HepG2 (cell line): ENCODE results near the gene G0S2. TPM values are rescaled to one million over a fixed set of nuclear protein-coding genes. Genes with fewer than 3 reads are reported as not detected.
A peak's percentile ranks its signal among the peaks of the same experiment; 100 is the strongest.

Experiments
- ATAD3A ChIP-seq: sonication (generic); formaldehyde crosslinking; IDR thresholded peaks from 2 replicates; pipeline ENCODE4 v1.4.0; 2020; ENCODE audit warnings: missing genetic modification reagents
- CEBPB ChIP-seq: IDR thresholded peaks from 2 replicates; pipeline ENCODE4 v1.6.1; 2011; ENCODE audit warnings: low read depth, low read length, improper control_type of control experiment, borderline replicate concordance
- ELF3 ChIP-seq: IDR thresholded peaks from 2 replicates; pipeline ENCODE4 v1.6.1; 2016; ENCODE audit warnings: missing genetic modification reagents, missing compliant biosample characterization
- FOXK1 ChIP-seq: sonication (generic); formaldehyde crosslinking; IDR thresholded peaks from 2 replicates; pipeline ENCODE4 v1.4.0; 2020; ENCODE audit warnings: low read depth, missing genetic modification reagents, borderline replicate concordance
- ISL2 ChIP-seq: sonication (generic); formaldehyde crosslinking; IDR thresholded peaks from 2 replicates; pipeline ENCODE4 v1.5.0; 2020; ENCODE audit warnings: missing genetic modification reagents
- KLF9 ChIP-seq: IDR thresholded peaks from 2 replicates; pipeline ENCODE4 v1.6.1; 2016; ENCODE audit warnings: low read depth
- RXRB ChIP-seq: IDR thresholded peaks from 2 replicates; pipeline ENCODE4 v1.6.1; 2016; ENCODE audit warnings: borderline replicate concordance, missing genetic modification reagents, missing compliant biosample characterization
- SATB2 ChIP-seq: sonication (generic); formaldehyde crosslinking; IDR thresholded peaks from 2 replicates; pipeline ENCODE4 v1.5.0; 2020; ENCODE audit warnings: missing genetic modification reagents
- SOX5 ChIP-seq: IDR thresholded peaks from 2 replicates; pipeline ENCODE4 v1.6.1; 2016; ENCODE audit warnings: borderline replicate concordance
- SRSF4 ChIP-seq: fragments of 200-400 bp; formaldehyde crosslinking; IDR thresholded peaks from one replicate; pipeline ENCODE4 v1.6.1; 2018; ENCODE audit warnings: mild to moderate bottlenecking, low read depth, low read length, moderate library complexity; ENCODE audit not compliant: poor library complexity, severe bottlenecking
- TBL1XR1 ChIP-seq: fragments of 150-350 bp; IDR thresholded peaks from 2 replicates; pipeline ENCODE4 v1.6.1; 2014; ENCODE audit warnings: borderline replicate concordance, low read length; ENCODE audit not compliant: partially characterized antibody
- TGIF2 ChIP-seq: IDR thresholded peaks from 2 replicates; pipeline ENCODE4 v1.6.1; 2016; ENCODE audit warnings: control low read depth, missing compliant biosample characterization
- TSC22D2 ChIP-seq: sonication (generic); formaldehyde crosslinking; IDR thresholded peaks from 2 replicates; pipeline ENCODE4 v1.5.1; 2020; ENCODE audit warnings: missing genetic modification reagents, mild to moderate bottlenecking, borderline replicate concordance
- ZNF17 ChIP-seq: sonication (generic); formaldehyde crosslinking; IDR thresholded peaks from 2 replicates; pipeline ENCODE4 v1.5.0; 2020; ENCODE audit warnings: mild to moderate bottlenecking, missing genetic modification reagents
- ZNF644 ChIP-seq: IDR thresholded peaks from 2 replicates; pipeline ENCODE4 v1.6.1; 2016; ENCODE audit warnings: low read depth
- polyA plus RNA-seq, 8 experiments: library from polyadenylated mRNA; depleted of rRNA in 3 of 8; stranded (reverse) in 7 of 8; unstranded in 1 of 8; fragments of >200 nt; fragmentation: Illumina TruSeq in 4 of 8; extraction: Trizol in 4 of 8; gene quantifications; 2 replicates each; pipeline versions ENCODE4 v1.2.1 to v1.2.3, GENCODE V29; 2011 to 2016; ENCODE audit warnings: low read depth in 4 of 8, missing spikeins in 1 of 8, mixed read lengths in 1 of 8; ENCODE audit not compliant: insufficient read depth in 1 of 8
- total RNA-seq, 5 experiments: library from RNA; depleted of rRNA; stranded (reverse); fragments of >200 nt; fragmentation: Illumina TruSeq; extraction: Trizol; gene quantifications; 2 replicates each; pipeline ENCODE4 v1.2.3, GENCODE V29; 2016; ENCODE audit warnings: low read depth in 1 of 5
- TF ChIP-seq, protein P1 (sequence below): IDR thresholded peaks from 2 replicates; pipeline ENCODE4 v1.6.1; 2016; ENCODE audit warnings: low read depth, missing genetic modification reagents, missing compliant biosample characterization
- TF ChIP-seq, protein P2 (sequence below): sonication (generic); formaldehyde crosslinking; IDR thresholded peaks from 2 replicates; pipeline ENCODE4 v1.4.0; 2020; ENCODE audit warnings: missing genetic modification reagents, borderline replicate concordance

The G0S2 gene
- total and polyA plus RNA-seq, 2 of the 13 experiments (the other 11 are each of a cell fraction or from before 2014, with no cell fraction given) = not detected

DNA sequence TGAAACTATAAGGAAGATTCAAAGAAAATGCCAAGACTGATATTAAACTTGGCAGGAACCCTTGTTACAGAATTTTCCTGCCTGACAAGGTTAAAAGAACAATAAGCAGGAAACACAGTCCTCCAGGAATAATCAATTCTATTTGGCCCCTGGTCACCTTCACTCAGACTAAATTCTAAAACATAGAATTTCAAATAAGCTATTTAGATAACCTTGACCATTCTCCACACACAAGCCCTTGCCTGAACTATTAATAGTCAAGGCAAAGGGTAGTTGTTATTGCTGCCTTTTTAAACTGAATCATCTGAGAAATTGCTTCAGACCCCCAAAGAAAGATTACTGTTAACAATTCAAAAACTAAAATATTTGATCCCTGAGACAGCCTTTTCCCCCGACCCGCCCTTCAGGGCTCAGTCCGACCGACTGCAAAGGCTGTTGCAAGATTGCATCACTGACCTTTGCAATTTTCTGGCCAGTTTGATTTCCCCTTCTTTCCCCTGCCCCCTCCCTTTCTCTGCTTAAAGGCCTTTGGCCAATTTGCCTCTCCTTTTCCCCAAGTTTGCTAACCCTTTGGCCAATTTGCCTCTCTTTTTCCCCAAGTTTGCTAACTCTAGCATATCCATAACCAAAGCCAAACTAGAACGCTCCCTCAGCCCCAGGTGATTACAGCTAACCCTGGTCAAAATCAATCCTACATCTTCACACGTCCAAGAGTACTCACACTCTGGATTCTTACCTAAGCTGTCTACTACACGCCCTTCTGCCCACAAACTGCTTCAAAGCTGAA lies 1.4 kb upstream of the G0S2 start (continued):
- TF ChIP-seq, protein P1, sequence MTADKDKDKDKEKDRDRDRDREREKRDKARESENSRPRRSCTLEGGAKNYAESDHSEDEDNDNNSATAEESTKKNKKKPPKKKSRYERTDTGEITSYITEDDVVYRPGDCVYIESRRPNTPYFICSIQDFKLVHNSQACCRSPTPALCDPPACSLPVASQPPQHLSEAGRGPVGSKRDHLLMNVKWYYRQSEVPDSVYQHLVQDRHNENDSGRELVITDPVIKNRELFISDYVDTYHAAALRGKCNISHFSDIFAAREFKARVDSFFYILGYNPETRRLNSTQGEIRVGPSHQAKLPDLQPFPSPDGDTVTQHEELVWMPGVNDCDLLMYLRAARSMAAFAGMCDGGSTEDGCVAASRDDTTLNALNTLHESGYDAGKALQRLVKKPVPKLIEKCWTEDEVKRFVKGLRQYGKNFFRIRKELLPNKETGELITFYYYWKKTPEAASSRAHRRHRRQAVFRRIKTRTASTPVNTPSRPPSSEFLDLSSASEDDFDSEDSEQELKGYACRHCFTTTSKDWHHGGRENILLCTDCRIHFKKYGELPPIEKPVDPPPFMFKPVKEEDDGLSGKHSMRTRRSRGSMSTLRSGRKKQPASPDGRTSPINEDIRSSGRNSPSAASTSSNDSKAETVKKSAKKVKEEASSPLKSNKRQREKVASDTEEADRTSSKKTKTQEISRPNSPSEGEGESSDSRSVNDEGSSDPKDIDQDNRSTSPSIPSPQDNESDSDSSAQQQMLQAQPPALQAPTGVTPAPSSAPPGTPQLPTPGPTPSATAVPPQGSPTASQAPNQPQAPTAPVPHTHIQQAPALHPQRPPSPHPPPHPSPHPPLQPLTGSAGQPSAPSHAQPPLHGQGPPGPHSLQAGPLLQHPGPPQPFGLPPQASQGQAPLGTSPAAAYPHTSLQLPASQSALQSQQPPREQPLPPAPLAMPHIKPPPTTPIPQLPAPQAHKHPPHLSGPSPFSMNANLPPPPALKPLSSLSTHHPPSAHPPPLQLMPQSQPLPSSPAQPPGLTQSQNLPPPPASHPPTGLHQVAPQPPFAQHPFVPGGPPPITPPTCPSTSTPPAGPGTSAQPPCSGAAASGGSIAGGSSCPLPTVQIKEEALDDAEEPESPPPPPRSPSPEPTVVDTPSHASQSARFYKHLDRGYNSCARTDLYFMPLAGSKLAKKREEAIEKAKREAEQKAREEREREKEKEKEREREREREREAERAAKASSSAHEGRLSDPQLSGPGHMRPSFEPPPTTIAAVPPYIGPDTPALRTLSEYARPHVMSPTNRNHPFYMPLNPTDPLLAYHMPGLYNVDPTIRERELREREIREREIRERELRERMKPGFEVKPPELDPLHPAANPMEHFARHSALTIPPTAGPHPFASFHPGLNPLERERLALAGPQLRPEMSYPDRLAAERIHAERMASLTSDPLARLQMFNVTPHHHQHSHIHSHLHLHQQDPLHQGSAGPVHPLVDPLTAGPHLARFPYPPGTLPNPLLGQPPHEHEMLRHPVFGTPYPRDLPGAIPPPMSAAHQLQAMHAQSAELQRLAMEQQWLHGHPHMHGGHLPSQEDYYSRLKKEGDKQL = 0 out of 2 replicates have a peak, but pooled peaks have one; percentile 22
- no peak for TF ChIP-seq ISL2
- no peak for TF ChIP-seq TGIF2 (CRISPR knock-in tag)
- TF ChIP-seq RXRB (CRISPR knock-in tag) = peak; percentile 61; the same call in 1 of the 2 replicates
- TF ChIP-seq, protein P2, sequence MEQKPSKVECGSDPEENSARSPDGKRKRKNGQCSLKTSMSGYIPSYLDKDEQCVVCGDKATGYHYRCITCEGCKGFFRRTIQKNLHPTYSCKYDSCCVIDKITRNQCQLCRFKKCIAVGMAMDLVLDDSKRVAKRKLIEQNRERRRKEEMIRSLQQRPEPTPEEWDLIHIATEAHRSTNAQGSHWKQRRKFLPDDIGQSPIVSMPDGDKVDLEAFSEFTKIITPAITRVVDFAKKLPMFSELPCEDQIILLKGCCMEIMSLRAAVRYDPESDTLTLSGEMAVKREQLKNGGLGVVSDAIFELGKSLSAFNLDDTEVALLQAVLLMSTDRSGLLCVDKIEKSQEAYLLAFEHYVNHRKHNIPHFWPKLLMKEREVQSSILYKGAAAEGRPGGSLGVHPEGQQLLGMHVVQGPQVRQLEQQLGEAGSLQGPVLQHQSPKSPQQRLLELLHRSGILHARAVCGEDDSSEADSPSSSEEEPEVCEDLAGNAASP = 0 out of 2 replicates have a peak, but pooled peaks have one; percentile 28
- no peak for TF ChIP-seq SATB2
- no peak for TF ChIP-seq ZNF644 (CRISPR knock-in tag)
- TF ChIP-seq FOXK1 = 0 out of 2 replicates have a peak, but pooled peaks have one; percentile 36
- no peak for TF ChIP-seq ATAD3A (CRISPR knock-in tag)
- peak; percentile 70; the same call in 1 of the 2 replicates for TF ChIP-seq SOX5 (CRISPR knock-in tag)
- TF ChIP-seq SRSF4 = no peak
- TF ChIP-seq ELF3 (CRISPR knock-in tag) = 0 out of 2 replicates have a peak, but pooled peaks have one; percentile 31
- no peak for TF ChIP-seq KLF9
- TF ChIP-seq TBL1XR1 = peak; percentile 88
- no peak for TF ChIP-seq ZNF17
- TF ChIP-seq TSC22D2 (CRISPR knock-in tag) = no peak
- TF ChIP-seq CEBPB = peak; percentile 70; the same call in 1 of the 2 replicates
- TF ChIP-seq, all 625 proteins: peak for 30
